Keratinocyte (primary cell): Measurements from ENCODE around the gene MADCAM1.

ENCODE experiments used
- EZH2 ChIP-seq: IDR thresholded peaks from one replicate; pipeline ENCODE4 v1.6.1; 2012; ENCODE audit warnings: inconsistent platforms, mild to moderate bottlenecking, low read length, moderate library complexity
- TF ChIP-seq, protein P1 (sequence below), 3 experiments: IDR thresholded peaks in 1 of 3; conservative IDR thresholded peaks in 1 of 3; optimal IDR thresholded peaks in 1 of 3; 2 replicates in 2 of 3; 3 replicates in 1 of 3; pipeline versions ENCODE3 to v1.5.1; 2011; ENCODE audit warnings: low read length in 3 of 3, mild to moderate bottlenecking in 3 of 3, moderate library complexity in 2 of 3, control low read depth in 1 of 3, inconsistent platforms in 1 of 3; ENCODE audit not compliant: insufficient read depth in 2 of 3; ENCODE audit errors: extremely low read depth in 1 of 3

DNA sequence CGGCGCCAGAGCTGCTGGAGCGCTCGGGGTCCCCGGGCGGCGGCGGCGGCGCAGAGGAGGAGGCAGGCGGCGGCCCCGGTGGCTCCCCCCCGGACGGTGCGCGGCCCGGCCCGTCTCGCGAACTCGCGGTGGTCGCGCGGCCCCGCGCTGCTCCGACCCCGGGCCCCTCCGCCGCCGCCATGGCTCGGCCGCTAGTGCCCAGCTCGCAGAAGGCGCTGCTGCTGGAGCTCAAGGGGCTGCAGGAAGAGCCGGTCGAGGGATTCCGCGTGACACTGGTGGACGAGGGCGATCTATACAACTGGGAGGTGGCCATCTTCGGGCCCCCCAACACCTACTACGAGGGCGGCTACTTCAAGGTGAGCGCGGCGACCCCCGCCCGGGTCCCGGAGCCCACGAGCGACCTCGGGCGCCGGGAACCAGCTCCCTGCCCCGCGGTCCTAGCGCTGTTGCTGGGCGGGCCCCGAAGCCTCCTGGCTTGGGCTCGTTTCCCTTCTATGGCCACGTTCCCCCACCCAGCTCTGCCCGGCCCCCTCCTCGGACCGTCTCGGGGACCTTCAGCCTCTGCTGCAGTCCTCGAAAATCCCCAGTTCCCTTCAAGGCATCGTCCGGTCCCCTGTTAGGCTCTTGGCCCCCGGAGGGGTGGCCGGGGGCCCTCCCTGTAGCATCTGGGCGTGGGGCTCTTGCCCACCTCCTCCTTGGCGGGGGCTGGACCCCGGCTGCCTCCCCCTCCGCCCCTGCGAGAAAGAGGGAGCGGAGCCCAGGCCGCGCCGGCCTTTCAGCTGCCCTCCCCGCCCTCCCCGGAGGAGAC, 35.7 kb downstream of the MADCAM1 start, which contains the start of gene CDC34:
- TF ChIP-seq, protein P1, sequence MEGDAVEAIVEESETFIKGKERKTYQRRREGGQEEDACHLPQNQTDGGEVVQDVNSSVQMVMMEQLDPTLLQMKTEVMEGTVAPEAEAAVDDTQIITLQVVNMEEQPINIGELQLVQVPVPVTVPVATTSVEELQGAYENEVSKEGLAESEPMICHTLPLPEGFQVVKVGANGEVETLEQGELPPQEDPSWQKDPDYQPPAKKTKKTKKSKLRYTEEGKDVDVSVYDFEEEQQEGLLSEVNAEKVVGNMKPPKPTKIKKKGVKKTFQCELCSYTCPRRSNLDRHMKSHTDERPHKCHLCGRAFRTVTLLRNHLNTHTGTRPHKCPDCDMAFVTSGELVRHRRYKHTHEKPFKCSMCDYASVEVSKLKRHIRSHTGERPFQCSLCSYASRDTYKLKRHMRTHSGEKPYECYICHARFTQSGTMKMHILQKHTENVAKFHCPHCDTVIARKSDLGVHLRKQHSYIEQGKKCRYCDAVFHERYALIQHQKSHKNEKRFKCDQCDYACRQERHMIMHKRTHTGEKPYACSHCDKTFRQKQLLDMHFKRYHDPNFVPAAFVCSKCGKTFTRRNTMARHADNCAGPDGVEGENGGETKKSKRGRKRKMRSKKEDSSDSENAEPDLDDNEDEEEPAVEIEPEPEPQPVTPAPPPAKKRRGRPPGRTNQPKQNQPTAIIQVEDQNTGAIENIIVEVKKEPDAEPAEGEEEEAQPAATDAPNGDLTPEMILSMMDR (optimal IDR thresholded peaks at IDR 0.05 in 1 of 3, IDR thresholded peaks at IDR 0.05 in 1 of 3, conservative IDR thresholded peaks at IDR 0.05 in 1 of 3; ENCODE audit: extremely low read depth in 1 of 3, insufficient read depth in 2 of 3, low read length in 3 of 3): no peak
- TF ChIP-seq EZH2: no peak
